Activated naive CD8-positive, alpha-beta T cell treated with anti-CD3 and anti-CD28 coated beads, Interleukin-2, amount 10 ng/mL, durations not matched to agents 7 days and 5 days (primary cell): ENCODE data around the gene ADGRG6. TPM values are rescaled to one million over a fixed set of nuclear protein-coding genes. Genes with fewer than 3 reads are reported as not detected.
"Not testable (repeated sequence)": the region's sequence is repeated elsewhere in the genome, so short reads cannot be mapped to it uniquely, and the experiment has no call there.

Source experiments
- ATAC-seq: fragments of 150-1000 bp; cut with Tn5 transposase; one replicate; pipeline ENCODE4 v1.10.0; 2021; ENCODE audit warnings: low read depth, moderate library complexity
- POLR2A ChIA-PET: fragments of 350-600 bp; sonication (Branson Sonifier 250); formaldehyde crosslinking; loops from one replicate; lab custom pipeline; 2021; ENCODE audit warnings: antibody characterized with exemption; lab: Charles Lee
- DNase-seq: peaks from one replicate; pipeline ENCODE4 v3.0.0; 2021
- H3K27ac Mint-ChIP-seq: one replicate; pipeline ENCODE4 v1.8.0; 2022; ENCODE audit warnings: mild to moderate bottlenecking, mixed read lengths
- H3K27me3 Mint-ChIP-seq: one replicate; pipeline ENCODE4 v1.8.0; 2022; ENCODE audit warnings: mild to moderate bottlenecking, moderate library complexity, mixed read lengths
- H3K36me3 Mint-ChIP-seq: one replicate; pipeline ENCODE4 v1.8.0; 2021; ENCODE audit warnings: mild to moderate bottlenecking, mixed read lengths
- H3K4me1 Mint-ChIP-seq: one replicate; pipeline ENCODE4 v1.8.0; 2021; ENCODE audit warnings: mixed read lengths
- H3K4me3 Mint-ChIP-seq: one replicate; pipeline ENCODE4 v1.8.0; 2022; ENCODE audit warnings: mild to moderate bottlenecking, moderate library complexity, mixed read lengths
- H3K9me3 Mint-ChIP-seq: one replicate; pipeline ENCODE4 v1.8.0; 2021; ENCODE audit warnings: mixed read lengths
- total RNA-seq, 2 experiments: library from RNA; stranded (reverse); gene quantifications; one replicate each; pipeline ENCODE4 v1.2.3, GENCODE V29; 2021

Gene ADGRG6
- total RNA-seq, 2 experiments from 2014 or later, result 0.91 to 1.2 TPM

DNA sequence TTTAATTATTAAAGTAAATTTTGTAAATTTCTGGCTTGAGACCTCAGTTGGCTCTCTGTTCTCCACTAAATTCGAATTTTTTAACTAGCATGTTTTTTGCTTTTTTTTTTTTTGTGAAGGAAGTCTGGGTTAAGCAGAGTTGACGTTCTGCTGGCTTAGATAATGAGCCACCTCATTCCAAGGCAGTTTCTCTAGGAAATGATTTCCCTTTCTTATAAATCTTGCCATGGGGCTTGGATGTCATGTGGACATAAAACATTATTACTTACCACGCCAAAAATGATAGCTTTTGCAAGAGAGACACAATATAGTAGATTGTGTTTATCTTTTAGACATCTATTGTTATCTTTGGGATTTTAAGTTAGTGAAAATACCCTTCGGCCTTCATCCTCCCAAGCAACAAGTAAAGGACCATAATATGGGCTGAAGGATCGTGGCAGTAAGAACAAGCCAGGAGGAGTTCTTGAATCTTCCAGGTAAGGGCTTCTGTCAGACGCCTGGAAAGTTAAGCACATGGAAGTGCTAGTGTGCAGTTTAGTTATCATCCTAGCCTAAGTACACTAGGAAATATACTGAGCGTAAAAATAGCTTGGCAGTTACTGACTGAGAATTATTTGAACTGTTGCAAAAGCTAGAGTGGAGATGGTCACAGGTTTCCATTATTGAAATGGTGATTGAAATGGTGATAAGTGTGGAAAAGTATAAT, 30.7 kb downstream of the ADGRG6 start:
- H3K9me3 Mint-ChIP-seq, result no peaks in the 10 kb centered on the region
- POLR2A ChIA-PET, result no interaction called here
- no peak overlapping the region for H3K27ac Mint-ChIP-seq
- peaks cover 13% of the 10 kb centered on the region for H3K4me1 Mint-ChIP-seq
- ATAC-seq, result no peak
- no peak overlapping the region for H3K4me3 Mint-ChIP-seq
- H3K27me3 Mint-ChIP-seq, result no peaks in the 10 kb centered on the region
- H3K36me3 Mint-ChIP-seq, result no peaks in the 10 kb centered on the region
- no peak for DNase-seq

DNA sequence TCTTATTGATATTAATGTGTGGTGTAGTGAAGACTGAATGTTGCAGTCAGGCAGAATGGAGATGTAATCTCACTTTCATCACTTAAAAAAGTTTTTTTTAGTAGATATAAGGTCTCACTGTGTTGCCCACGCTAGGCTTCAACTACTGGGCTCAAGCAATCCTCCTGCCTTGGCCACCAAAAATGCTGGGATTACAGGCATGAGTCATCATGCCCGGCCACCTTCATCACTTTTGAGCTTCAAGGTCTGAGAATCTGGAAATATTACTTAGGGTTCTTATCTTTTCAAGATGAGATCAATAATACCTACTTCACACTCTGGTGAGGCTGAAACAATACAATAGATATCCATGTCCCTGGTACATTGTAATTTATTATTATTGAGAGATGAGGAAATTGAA, 31.6 kb downstream of the ADGRG6 start:
- Mint-ChIP-seq H3K36me3 (no peaks in the 10 kb centered on the region), H3K9me3 (no peaks in the 10 kb centered on the region), H3K27ac (no peak overlapping the region), H3K4me1 (peaks cover 13% of the 10 kb centered on the region), H3K27me3 (no peaks in the 10 kb centered on the region), H3K4me3 (no peak overlapping the region)
- POLR2A ChIA-PET, result no interaction called here
- ATAC-seq (no peak), DNase-seq (no peak)

DNA sequence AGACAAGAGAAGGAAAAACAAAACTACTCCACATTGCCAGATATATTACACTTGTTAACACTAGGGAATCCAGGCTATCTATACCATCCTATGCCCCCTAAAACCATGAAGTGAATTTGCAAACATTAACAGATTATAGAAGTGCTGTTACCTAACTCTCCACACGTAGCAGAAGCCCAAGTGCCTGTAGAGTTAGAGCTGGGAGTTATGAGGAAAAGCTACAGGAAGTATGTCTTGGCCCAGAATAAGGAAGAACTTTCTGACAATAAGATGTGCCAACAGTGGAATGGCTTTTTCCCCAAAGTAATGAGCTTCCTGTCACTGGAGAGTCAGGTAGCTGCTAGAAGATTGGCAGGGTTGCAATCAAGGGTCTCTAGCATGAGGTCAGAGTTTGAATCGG, 32.5 kb downstream of the ADGRG6 start:
- no peak overlapping the region for H3K27ac Mint-ChIP-seq
- no peaks in the 10 kb centered on the region for H3K9me3 Mint-ChIP-seq
- no peaks in the 10 kb centered on the region for H3K27me3 Mint-ChIP-seq
- no peaks in the 10 kb centered on the region for H3K36me3 Mint-ChIP-seq
- ATAC-seq (no peak), DNase-seq (no peak)
- H3K4me1 Mint-ChIP-seq, result peaks cover 13% of the 10 kb centered on the region
- no peak overlapping the region for H3K4me3 Mint-ChIP-seq
- POLR2A ChIA-PET, result no interaction called here

DNA sequence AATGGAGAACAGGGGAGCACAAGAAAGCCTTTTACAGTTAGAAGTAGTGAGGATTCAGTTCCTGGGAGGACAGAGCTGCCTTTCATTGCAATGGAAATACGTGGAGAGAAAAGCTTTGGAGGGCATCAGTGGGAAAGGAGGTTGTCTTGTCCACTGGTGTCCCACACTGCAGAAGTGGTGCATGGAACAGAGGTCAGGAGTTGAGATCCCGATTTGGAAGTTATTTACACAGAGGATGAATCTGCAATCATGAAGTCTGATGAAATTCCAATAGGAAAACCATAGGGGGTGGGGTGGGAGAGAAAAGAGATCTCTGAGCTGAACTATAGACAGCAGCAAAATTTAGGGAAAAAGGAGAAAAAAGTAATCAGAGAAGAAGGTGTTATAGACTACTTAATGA, 33.6 kb downstream of the ADGRG6 start:
- Mint-ChIP-seq H3K27me3 (no peaks in the 10 kb centered on the region), H3K36me3 (no peaks in the 10 kb centered on the region), H3K9me3 (no peaks in the 10 kb centered on the region), H3K4me3 (no peak overlapping the region), H3K27ac (no peak overlapping the region), H3K4me1 (peaks cover 11% of the 10 kb centered on the region)
- POLR2A ChIA-PET, result no interaction called here
- DNase-seq, result no peak
- ATAC-seq, result no peak

DNA sequence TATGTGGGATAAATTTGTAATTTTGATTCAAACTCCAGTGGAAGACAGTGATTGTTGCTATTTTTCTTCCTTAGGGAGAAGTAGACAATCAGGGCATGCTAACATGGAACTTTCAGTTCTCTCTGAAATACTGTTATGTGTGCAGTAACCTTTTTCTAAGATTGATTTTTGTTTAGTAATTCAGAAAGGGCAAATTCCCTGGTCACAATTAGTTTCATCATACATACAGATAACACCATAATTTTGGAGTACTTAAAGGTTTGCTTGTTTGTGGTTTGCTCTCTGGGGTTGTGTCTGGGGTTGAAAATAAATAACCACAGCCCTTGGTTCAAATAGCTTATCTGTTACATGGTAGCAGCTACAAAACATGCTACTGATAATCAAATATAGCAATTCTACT, 34.4 kb downstream of the ADGRG6 start:
- DNase-seq (no peak), ATAC-seq (no peak)
- Mint-ChIP-seq H3K27me3 (peaks cover 2% of the 10 kb centered on the region), H3K4me1 (peaks cover 6% of the 10 kb centered on the region), H3K36me3 (no peaks in the 10 kb centered on the region), H3K4me3 (no peak overlapping the region), H3K27ac (no peak overlapping the region), H3K9me3 (no peaks in the 10 kb centered on the region)
- POLR2A ChIA-PET, result no interaction called here

DNA sequence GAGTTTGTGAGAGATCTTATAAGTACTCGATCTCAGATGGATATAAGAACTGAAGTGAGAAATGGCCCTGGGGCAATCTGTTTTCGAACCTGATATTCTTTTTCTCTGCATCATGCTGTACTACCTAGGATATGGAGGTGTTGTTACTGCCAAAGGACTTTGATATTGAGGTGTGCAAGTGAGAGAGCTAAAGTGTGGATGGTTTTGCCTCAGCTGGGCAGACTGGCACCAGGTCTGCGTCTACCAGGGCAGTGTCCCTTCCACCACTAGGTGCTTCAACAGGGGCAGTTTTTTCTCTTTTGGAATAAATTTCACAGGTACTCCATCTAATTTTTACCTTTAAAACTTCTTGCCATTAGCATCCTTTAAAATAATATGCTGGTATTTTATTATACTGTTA, 35.0 kb downstream of the ADGRG6 start:
- Mint-ChIP-seq H3K36me3 (no peaks in the 10 kb centered on the region), H3K4me1 (peaks cover 2% of the 10 kb centered on the region), H3K9me3 (no peaks in the 10 kb centered on the region), H3K27me3 (peaks cover 2% of the 10 kb centered on the region), H3K27ac (no peak overlapping the region), H3K4me3 (no peak overlapping the region)
- no peak for DNase-seq
- POLR2A ChIA-PET, result no interaction called here
- ATAC-seq, result no peak

DNA sequence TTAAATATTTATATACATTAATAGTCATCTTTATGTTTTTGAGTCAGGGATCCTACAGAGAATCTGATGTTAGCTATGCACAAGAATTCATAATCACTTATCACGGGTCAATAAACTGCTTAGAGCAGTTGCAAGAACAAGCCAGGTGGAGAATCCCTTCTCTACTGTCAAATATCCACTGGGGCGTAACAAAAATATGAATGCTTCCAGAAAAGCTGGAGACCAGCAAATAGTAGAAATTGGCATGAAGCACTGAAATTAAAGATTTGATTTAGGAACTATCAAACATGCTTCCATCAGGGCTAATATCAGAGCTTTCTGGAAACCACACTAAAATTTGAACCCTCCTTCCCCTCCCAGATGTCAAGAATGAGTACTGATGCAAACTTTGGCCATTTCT, 37.3 kb downstream of the ADGRG6 start:
- ATAC-seq (no peak), DNase-seq (no peak)
- Mint-ChIP-seq H3K27ac (no peak overlapping the region), H3K27me3 (peaks cover 6% of the 10 kb centered on the region), H3K4me1 (peaks cover 2% of the 10 kb centered on the region), H3K36me3 (no peaks in the 10 kb centered on the region), H3K4me3 (no peak overlapping the region), H3K9me3 (no peaks in the 10 kb centered on the region)
- POLR2A ChIA-PET, result no interaction called here

DNA sequence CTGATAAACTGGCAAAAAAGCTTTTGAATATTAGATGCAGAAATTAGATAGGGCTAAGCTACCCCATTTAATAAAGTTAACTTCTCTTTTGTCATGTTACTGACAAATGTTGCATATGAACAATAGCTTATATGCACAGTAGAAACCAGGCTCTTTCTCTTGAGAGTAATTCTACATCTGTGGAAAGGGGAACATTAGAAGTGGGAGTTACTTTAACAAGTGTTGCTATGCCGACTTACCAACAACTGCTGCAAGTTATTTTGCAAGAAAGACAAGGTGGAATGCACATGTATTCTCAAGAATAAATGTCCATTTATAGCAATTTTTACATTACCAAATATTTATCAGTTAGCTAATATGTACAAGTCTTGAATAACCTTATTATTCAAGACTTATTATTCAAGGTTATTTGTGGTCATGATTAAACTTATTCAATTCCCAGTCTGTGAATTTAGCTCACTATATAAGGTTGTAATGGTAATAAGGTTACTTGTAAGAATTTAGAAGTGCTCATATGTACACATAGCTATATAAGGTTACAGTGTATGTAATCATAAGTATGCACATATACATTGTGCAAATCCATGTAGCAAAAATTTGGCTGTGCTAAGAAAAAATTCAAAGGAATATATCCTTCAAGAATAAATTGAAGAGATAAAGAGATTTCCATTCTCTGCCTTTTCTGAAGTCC, 38.3 kb downstream of the ADGRG6 start:
- POLR2A ChIA-PET, result no interaction called here

DNA sequence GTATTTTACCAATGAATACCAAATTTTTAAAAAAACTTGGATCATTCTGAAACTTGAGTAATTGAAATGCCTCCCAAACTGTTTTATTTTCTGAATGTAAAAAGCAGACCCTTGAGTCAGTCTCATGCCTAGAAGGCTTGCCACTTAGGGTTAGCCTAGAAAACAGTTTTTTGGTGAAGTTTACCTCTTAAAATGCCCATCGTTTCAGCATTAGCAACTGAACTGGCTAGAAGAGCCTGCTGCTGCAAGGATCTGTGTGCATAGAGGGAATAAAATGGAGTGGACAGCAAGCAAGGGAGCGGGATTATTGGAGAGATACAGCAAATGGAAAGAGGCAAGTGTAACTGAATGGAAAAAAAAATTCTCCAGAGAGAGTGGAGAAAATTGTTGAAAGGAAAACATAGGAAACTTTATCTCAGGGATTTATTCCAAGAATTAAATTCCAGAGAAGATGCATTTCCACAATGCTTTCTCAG, 40.1 kb downstream of the ADGRG6 start:
- Mint-ChIP-seq H3K36me3 (no peaks in the 10 kb centered on the region), H3K9me3 (no peaks in the 10 kb centered on the region), H3K27ac (no peak overlapping the region), H3K4me1 (no peaks in the 10 kb centered on the region), H3K27me3 (peaks cover 9% of the 10 kb centered on the region), H3K4me3 (no peak overlapping the region)
- POLR2A ChIA-PET, result no interaction called here
- no peak for DNase-seq
- no peak for ATAC-seq

More for the DNA sequence above, 38.3 kb downstream of the ADGRG6 start:
- H3K27ac Mint-ChIP-seq, result no peak overlapping the region
- no peak overlapping the region for H3K4me3 Mint-ChIP-seq
- peaks cover 2% of the 10 kb centered on the region for H3K4me1 Mint-ChIP-seq
- no peak for ATAC-seq
- no peak for DNase-seq
- peaks cover 9% of the 10 kb centered on the region for H3K27me3 Mint-ChIP-seq
- no peaks in the 10 kb centered on the region for H3K36me3 Mint-ChIP-seq
- no peaks in the 10 kb centered on the region for H3K9me3 Mint-ChIP-seq

DNA sequence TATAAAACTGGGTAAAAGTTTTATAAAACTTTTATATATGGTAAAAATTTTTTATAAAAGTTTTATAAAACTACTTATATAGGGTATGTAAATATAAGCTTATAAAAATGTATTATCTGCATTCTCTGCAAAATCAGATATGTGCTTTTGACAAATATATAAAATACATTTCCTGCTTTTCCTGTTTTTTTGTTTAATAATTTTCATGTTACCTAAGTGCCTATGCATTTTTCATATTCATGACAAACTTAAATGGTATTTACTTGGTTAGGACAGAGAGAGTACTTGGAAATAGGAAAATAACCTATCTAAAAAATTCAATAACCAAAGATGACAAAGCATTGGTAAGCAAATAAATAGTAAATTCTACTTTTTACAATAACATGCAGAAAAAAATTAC, 41.2 kb downstream of the ADGRG6 start:
- no peak overlapping the region for H3K27ac Mint-ChIP-seq
- H3K4me3 Mint-ChIP-seq, result no peak overlapping the region
- DNase-seq, result no peak
- H3K36me3 Mint-ChIP-seq, result no peaks in the 10 kb centered on the region
- peaks cover 11% of the 10 kb centered on the region for H3K27me3 Mint-ChIP-seq
- no peaks in the 10 kb centered on the region for H3K9me3 Mint-ChIP-seq
- no peaks in the 10 kb centered on the region for H3K4me1 Mint-ChIP-seq
- POLR2A ChIA-PET, result no interaction called here
- no peak for ATAC-seq

DNA sequence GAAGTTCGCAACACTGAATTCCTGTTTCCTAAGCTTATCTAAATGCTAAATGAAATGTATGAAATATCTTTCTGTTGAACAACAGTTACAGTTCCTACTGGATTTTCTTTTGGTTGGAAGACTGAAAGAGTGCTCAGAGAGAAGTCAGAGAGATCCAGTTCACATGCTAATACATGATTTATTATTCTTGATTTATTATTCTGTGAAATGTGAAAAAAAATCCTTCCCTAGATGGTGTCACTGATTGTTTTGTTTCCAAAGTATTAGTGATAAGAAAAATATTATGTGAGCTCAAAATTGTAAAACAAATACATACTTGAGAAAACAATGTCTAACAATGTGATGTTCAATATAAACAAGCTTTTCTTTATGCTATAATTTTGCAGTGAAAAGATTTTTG, 42.1 kb downstream of the ADGRG6 start:
- ATAC-seq (no peak), DNase-seq (no peak)
- POLR2A ChIA-PET, result no interaction called here
- no peaks in the 10 kb centered on the region for H3K4me1 Mint-ChIP-seq
- H3K36me3 Mint-ChIP-seq, result no peaks in the 10 kb centered on the region
- H3K27ac Mint-ChIP-seq, result no peak overlapping the region
- no peaks in the 10 kb centered on the region for H3K9me3 Mint-ChIP-seq
- H3K4me3 Mint-ChIP-seq, result no peak overlapping the region
- peaks cover 13% of the 10 kb centered on the region for H3K27me3 Mint-ChIP-seq

DNA sequence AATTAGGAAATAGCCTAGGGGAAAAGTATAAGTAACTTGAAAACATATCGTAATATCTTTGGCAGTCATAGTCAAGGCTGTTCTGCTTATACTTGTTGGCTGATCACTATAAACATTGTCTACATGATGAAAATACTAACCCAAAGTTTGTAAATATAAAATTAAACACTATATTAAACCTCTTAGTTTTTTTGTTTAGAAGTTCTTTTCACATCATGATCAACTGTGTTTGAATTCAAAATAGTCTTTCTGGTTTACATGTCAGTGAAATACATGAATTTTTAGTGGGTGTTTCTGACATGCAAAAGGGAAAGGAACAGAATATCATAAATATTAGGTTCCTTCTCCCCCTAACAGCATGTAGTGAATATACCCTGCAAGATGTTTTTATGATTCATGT, 43.5 kb downstream of the ADGRG6 start:
- ATAC-seq (no peak), DNase-seq (no peak)
- Mint-ChIP-seq H3K27ac (no peak overlapping the region), H3K27me3 (peaks cover 13% of the 10 kb centered on the region), H3K4me1 (no peaks in the 10 kb centered on the region), H3K36me3 (no peaks in the 10 kb centered on the region), H3K4me3 (no peak overlapping the region), H3K9me3 (no peaks in the 10 kb centered on the region)
- POLR2A ChIA-PET, result no interaction called here

DNA sequence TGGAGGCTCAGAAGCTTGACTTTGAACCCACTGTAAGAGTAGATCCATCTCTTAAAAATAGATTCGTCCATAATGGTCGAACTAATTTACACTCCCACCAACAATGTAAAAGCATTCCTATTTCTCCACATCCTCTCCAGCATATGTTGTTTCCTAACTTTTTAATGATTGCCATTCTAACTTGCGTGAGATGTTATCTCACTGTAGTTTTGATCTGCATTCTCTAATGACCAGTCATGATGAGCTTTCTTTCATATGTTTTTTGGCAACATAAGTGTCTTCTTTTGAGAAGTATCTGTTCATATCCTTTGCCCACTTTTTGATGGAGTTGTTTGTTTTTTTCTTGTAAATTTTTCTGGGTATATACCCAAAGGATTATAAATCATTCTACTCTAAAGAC, 44.4 kb downstream of the ADGRG6 start:
- H3K27ac Mint-ChIP-seq, H3K4me3 Mint-ChIP-seq, POLR2A ChIA-PET, ATAC-seq, DNase-seq, H3K4me1 Mint-ChIP-seq, H3K9me3 Mint-ChIP-seq, H3K36me3 Mint-ChIP-seq: not testable (repeated sequence)
- H3K27me3 Mint-ChIP-seq, result peaks cover 11% of the 10 kb centered on the region

DNA sequence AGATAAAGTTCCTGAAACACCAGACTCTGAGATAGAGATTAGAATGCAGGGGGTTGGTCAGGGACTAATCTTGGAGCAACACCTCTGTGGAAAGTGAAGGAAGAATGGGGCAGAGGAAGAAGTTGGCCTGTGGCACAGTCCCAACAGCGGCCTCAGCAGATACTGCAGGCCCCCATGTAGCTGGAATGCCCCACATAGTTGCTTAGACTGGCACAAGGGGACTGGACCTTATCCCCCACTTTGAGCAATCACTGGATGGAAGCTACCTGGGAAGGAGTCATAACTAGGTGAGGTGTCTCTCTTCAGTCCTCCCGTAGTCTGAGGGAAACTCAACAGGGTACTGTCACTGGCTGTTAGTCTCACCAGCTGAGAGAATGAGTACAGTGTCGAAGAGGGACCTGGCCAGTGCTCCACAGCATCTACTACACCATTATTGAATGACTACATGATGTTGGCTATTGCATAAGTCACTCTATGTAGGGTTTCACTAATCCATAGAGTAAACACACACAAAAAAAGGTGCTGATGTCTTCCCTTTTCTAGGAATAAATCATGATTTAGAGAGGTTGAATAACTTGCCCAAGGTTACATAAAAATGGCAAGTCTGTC, 47.5 kb downstream of the ADGRG6 start:
- H3K27me3 Mint-ChIP-seq, result peaks cover 7% of the 10 kb centered on the region
- POLR2A ChIA-PET, result no interaction called here
- H3K36me3 Mint-ChIP-seq, result no peaks in the 10 kb centered on the region
- H3K4me1 Mint-ChIP-seq, result no peaks in the 10 kb centered on the region
- H3K9me3 Mint-ChIP-seq, result peaks cover 9% of the 10 kb centered on the region
- ATAC-seq (no peak), DNase-seq (no peak)
- H3K4me3 Mint-ChIP-seq, result no peak overlapping the region
- no peak overlapping the region for H3K27ac Mint-ChIP-seq
